Upper lobe of left lung (tissue), 6 donors: ENCODE measurements around the gene OR8B8. TPM values are rescaled to one million over a fixed set of nuclear protein-coding genes. Genes with fewer than 3 reads are reported as not detected.

Experiments
- ATAC-seq, 2 donors: fragments of 200-7000 bp; cut with Tn5 transposase; one replicate each; pipeline ENCODE4 v1.9.1; 2022; ENCODE audit warnings: mild to moderate bottlenecking in 2 of 2, moderate library complexity in 2 of 2; ENCODE audit not compliant: low FRiP score in 2 of 2
- DNase-seq, 2 donors: peaks; one replicate each; pipeline ENCODE4 v3.0.0-alpha.2; 2019 to 2020
- H3K27ac ChIP-seq, 4 donors: fragments of 200-600 bp; sonication (generic); one replicate each; pipeline ENCODE4 v1.5.1; 2016 to 2019
- H3K27me3 ChIP-seq, 4 donors: fragments of 200-600 bp; sonication (generic); one replicate each; pipeline ENCODE4 v1.5.1; 2017 to 2019
- H3K36me3 ChIP-seq, 4 donors: fragments of 200-600 bp; sonication (generic); one replicate each; pipeline ENCODE4 v1.5.1; 2016 to 2019
- H3K4me1 ChIP-seq, 4 donors: fragments of 200-600 bp; sonication (generic); one replicate each; pipeline ENCODE4 v1.5.1; 2018 to 2019
- H3K4me3 ChIP-seq, 4 donors: fragments of 200-600 bp; sonication (generic); one replicate each; pipeline ENCODE4 v1.5.1; 2017 to 2019; ENCODE audit warnings: mild to moderate bottlenecking in 2 of 4, moderate library complexity in 1 of 4
- H3K9me3 ChIP-seq, 4 donors: fragments of 200-600 bp; sonication (generic); one replicate each; pipeline ENCODE4 v1.5.1; 2018 to 2019
- EP300 ChIP-seq, 4 donors: sonication (generic); formaldehyde crosslinking; IDR thresholded peaks; one replicate each; pipeline ENCODE4 v1.5.1; 2017; ENCODE audit warnings: antibody characterized with exemption in 4 of 4, control low read depth in 2 of 4
- POLR2A ChIP-seq, 4 donors: fragments of 450-650 bp; IDR thresholded peaks; one replicate each; pipeline ENCODE4 v1.5.1; 2016 to 2017; ENCODE audit warnings: antibody characterized with exemption in 4 of 4, mild to moderate bottlenecking in 2 of 4
- POLR2AphosphoS5 ChIP-seq, 2 donors: sonication (generic); formaldehyde crosslinking; IDR thresholded peaks; one replicate each; pipeline ENCODE4 v1.5.1; 2017; ENCODE audit warnings: antibody characterized with exemption in 2 of 2
- WGBS, 2 donors: methylation state at CpG; one replicate each; pipeline ENCODE4 v1.1.5; 2017 to 2018; 5-methylcytosine and 5-hydroxymethylcytosine counted together
- total RNA-seq, 6 donors: library from RNA; depleted of rRNA in 4 of 6; stranded (reverse); fragments of >200 nt in 4 of 6; gene quantifications; one replicate each; pipeline versions ENCODE4 v1.1.0 to v1.2.1, GENCODE V29; 2016 to 2021
- TF ChIP-seq, protein P1 (sequence below), 6 experiments: fragments of 450-650 bp in 4 of 6; fragments of 200-600 bp in 2 of 6; sonication (generic) in 2 of 6; IDR thresholded peaks; one replicate each; pipeline ENCODE4 v1.5.1; 2016 to 2019; ENCODE audit warnings: antibody characterized with exemption in 6 of 6
- donor health status: DM: no; HTN: no; CAD: no; lungs with moderate emphysema.
- donor health status: DM: no; HTN: yes; CAD: no; lungs with severe emphysema.

The OR8B8 gene
- total RNA-seq, 6 donors from 2014 or later: not detected

GRCh38 chr11:124473476-124473875 is 28.0 kb upstream of the OR8B8 start:
- 37 to 42% methylated on average over 1 of the region's 1 CpG for WGBS, 2 donors
- H3K27ac ChIP-seq: no peak overlapping the region
- no peak for ATAC-seq
- no peaks in the 10 kb centered on the region for H3K4me1 ChIP-seq
- no peaks in the 10 kb centered on the region for H3K27me3 ChIP-seq
- no peak for DNase-seq
- H3K9me3 ChIP-seq: no peaks in the 10 kb centered on the region
- H3K36me3 ChIP-seq: no peaks in the 10 kb centered on the region
- TF ChIP-seq POLR2AphosphoS5 (IDR thresholded peaks at IDR 0.05): no peak
- TF ChIP-seq EP300 (IDR thresholded peaks at IDR 0.05): no peak
- TF ChIP-seq, protein P1, sequence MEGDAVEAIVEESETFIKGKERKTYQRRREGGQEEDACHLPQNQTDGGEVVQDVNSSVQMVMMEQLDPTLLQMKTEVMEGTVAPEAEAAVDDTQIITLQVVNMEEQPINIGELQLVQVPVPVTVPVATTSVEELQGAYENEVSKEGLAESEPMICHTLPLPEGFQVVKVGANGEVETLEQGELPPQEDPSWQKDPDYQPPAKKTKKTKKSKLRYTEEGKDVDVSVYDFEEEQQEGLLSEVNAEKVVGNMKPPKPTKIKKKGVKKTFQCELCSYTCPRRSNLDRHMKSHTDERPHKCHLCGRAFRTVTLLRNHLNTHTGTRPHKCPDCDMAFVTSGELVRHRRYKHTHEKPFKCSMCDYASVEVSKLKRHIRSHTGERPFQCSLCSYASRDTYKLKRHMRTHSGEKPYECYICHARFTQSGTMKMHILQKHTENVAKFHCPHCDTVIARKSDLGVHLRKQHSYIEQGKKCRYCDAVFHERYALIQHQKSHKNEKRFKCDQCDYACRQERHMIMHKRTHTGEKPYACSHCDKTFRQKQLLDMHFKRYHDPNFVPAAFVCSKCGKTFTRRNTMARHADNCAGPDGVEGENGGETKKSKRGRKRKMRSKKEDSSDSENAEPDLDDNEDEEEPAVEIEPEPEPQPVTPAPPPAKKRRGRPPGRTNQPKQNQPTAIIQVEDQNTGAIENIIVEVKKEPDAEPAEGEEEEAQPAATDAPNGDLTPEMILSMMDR (IDR thresholded peaks at IDR 0.05): no peak
- no peak for TF ChIP-seq POLR2A (IDR thresholded peaks at IDR 0.05)
- H3K4me3 ChIP-seq: no peak overlapping the region

- no peaks in the 10 kb centered on the region for H3K27me3 ChIP-seq
- ATAC-seq: no peak
- TF ChIP-seq, protein P1 (IDR thresholded peaks at IDR 0.05): no peak
- TF ChIP-seq EP300 (IDR thresholded peaks at IDR 0.05) (no peak), POLR2AphosphoS5 (IDR thresholded peaks at IDR 0.05) (no peak), POLR2A (IDR thresholded peaks at IDR 0.05) (no peak)
- H3K4me1 ChIP-seq: no peaks in the 10 kb centered on the region
- no peaks in the 10 kb centered on the region for H3K9me3 ChIP-seq
- H3K27ac ChIP-seq: no peak overlapping the region
- DNase-seq: no peak
- no peaks in the 10 kb centered on the region for H3K36me3 ChIP-seq
- no peak overlapping the region for H3K4me3 ChIP-seq
- WGBS, 2 donors: 70 to 75% methylated on average over 11 of the region's 11 CpGs
Measured at GRCh38 chr11:124470561-124471227, 25.2 kb upstream of the OR8B8 start.

DNA sequence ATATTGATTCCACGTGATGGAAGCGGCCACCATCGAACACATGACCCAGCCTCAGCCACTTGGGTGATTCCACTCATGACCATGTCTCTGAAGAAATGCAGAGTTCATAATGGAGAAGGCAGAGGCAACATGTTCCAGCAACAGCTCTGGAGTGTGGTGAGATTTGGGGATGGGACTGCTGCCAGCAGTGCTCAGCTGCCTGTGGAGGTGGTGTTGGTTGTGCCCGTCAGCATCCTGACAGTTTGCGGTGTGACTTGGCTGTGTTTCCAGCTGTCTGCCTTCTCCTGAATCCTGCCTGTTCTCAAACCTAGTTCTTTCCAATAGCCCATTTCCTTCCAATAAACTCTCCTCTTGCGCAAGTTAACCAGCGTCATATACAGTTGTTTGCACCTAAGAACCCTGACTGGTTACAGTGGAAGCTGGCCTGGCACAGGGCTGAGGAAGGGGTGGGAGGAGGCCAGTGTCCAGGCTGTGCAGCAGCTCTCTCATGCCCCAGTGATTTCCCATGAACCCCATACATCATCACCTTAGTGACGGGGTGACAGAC is 22.0 kb upstream of the OR8B8 start:
- Histone ChIP-seq H3K9me3 (no peaks in the 10 kb centered on the region), H3K36me3 (no peaks in the 10 kb centered on the region), H3K27me3 (no peaks in the 10 kb centered on the region), H3K4me1 (no peaks in the 10 kb centered on the region), H3K27ac (no peak overlapping the region), H3K4me3 (no peak overlapping the region)
- peak in 1 of 2 donors; percentile 11 for ATAC-seq
- WGBS, 2 donors: 58 to 68% methylated on average over 8 of the region's 8 CpGs
- TF ChIP-seq POLR2AphosphoS5 (IDR thresholded peaks at IDR 0.05) (no peak), POLR2A (IDR thresholded peaks at IDR 0.05) (no peak), EP300 (IDR thresholded peaks at IDR 0.05) (no peak)
- TF ChIP-seq, protein P1 (IDR thresholded peaks at IDR 0.05): no peak
- no peak for DNase-seq

GRCh38 chr11:124465368-124465767 is 19.9 kb upstream of the OR8B8 start:
- Histone ChIP-seq H3K27me3 (no peaks in the 10 kb centered on the region), H3K4me1 (no peaks in the 10 kb centered on the region), H3K36me3 (no peaks in the 10 kb centered on the region), H3K4me3 (no peak overlapping the region), H3K9me3 (no peaks in the 10 kb centered on the region), H3K27ac (no peak overlapping the region)
- no peak for DNase-seq
- 89 to 93% methylated on average over 3 to 4 of the region's 4 CpGs for WGBS, 2 donors
- ATAC-seq: no peak
- no peak for TF ChIP-seq POLR2AphosphoS5 (IDR thresholded peaks at IDR 0.05)
- TF ChIP-seq, protein P1 (IDR thresholded peaks at IDR 0.05): no peak

GRCh38 chr11:124463990-124464389 is 18.5 kb upstream of the OR8B8 start:
- no peaks in the 10 kb centered on the region for H3K4me1 ChIP-seq
- no peak for ATAC-seq
- H3K4me3 ChIP-seq: no peak overlapping the region
- DNase-seq: no peak
- no peaks in the 10 kb centered on the region for H3K36me3 ChIP-seq
- no peaks in the 10 kb centered on the region for H3K27me3 ChIP-seq
- WGBS, 2 donors: 79 to 90% methylated on average over 5 of the region's 5 CpGs
- no peak overlapping the region for H3K27ac ChIP-seq
- no peaks in the 10 kb centered on the region for H3K9me3 ChIP-seq
- TF ChIP-seq POLR2A (IDR thresholded peaks at IDR 0.05) (no peak), EP300 (IDR thresholded peaks at IDR 0.05) (no peak), POLR2AphosphoS5 (IDR thresholded peaks at IDR 0.05) (no peak)
- TF ChIP-seq, protein P1 (IDR thresholded peaks at IDR 0.05): no peak
